Lower lobe of right lung (tissue), 2 donors: ENCODE results near the gene KCNIP3. TPM values are rescaled to one million over a fixed set of nuclear protein-coding genes. Genes with fewer than 3 reads are reported as not detected.

Experiments used
- ATAC-seq, 2 donors: fragments of 200-7000 bp; cut with Tn5 transposase; one replicate each; pipeline ENCODE4 v1.9.1; 2020 to 2022; ENCODE audit warnings: mild to moderate bottlenecking in 2 of 2, moderate library complexity in 2 of 2
- DNase-seq: peaks from one replicate; pipeline ENCODE4 v3.0.0-alpha.2; 2020
- H3K27ac ChIP-seq: fragments of 200-600 bp; one replicate; pipeline ENCODE4 v1.8.0; 2022
- H3K27me3 ChIP-seq: fragments of 200-600 bp; one replicate; pipeline ENCODE4 v1.8.0; 2022; ENCODE audit warnings: low read depth
- H3K36me3 ChIP-seq: fragments of 200-600 bp; one replicate; pipeline ENCODE4 v1.8.0; 2022; ENCODE audit warnings: mild to moderate bottlenecking
- H3K4me1 ChIP-seq: fragments of 200-600 bp; one replicate; pipeline ENCODE4 v1.8.0; 2022
- H3K4me3 ChIP-seq: fragments of 200-600 bp; one replicate; pipeline ENCODE4 v1.8.0; 2022; ENCODE audit warnings: mild to moderate bottlenecking
- H3K9me3 ChIP-seq: fragments of 200-600 bp; one replicate; pipeline ENCODE4 v1.8.0; 2022
- intact Hi-C: fragments of 100-400 bp; cut with DNase I; formaldehyde crosslinking; loops from one replicate; pipeline ENCODE4 v1.11.0; 2022
- total RNA-seq: library from RNA; stranded (reverse); fragmentation: NEBNext Ultra II Directional; extraction: Animal tissue kit (Norgen Biotek cat#: 25700); gene quantifications from one replicate; pipeline ENCODE4 v1.2.1, GENCODE V29; 2021
- TF ChIP-seq, protein P1 (sequence below): fragments of 200-600 bp; IDR thresholded peaks from one replicate; pipeline ENCODE4 v1.8.0; 2022; ENCODE audit warnings: antibody characterized with exemption, mild to moderate bottlenecking
- donor health status: DM: no; HTN: yes; CAD: no; lungs with severe emphysema.

Gene KCNIP3
- total RNA-seq, 1 donor from 2014 or later: 2.6 TPM

DNA sequence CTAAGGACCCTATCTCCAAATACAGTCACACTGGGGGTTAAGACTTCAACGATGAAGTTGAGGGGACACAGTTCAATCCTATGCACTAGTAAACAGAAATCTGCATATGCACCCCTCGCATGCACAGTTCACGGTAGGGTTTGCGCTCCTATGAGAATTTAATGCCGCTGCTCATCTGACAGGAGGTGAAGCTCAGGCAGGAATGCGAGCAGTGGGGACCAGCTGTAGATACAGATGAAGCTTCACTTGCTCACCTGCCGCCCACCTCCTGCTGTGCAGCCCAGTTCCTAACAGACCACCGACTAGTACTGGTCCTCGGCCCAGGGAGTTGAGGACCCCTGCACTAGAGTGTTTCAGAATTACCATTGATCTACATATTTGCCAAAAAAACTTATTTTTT, 65.3 kb downstream of the KCNIP3 start:
- H3K27me3 ChIP-seq: no peaks in the 10 kb centered on the region
- peak; percentile 6 for DNase-seq
- H3K4me1 ChIP-seq: no peaks in the 10 kb centered on the region
- H3K36me3 ChIP-seq: no peaks in the 10 kb centered on the region
- no peak overlapping the region for H3K4me3 ChIP-seq
- TF ChIP-seq, protein P1, sequence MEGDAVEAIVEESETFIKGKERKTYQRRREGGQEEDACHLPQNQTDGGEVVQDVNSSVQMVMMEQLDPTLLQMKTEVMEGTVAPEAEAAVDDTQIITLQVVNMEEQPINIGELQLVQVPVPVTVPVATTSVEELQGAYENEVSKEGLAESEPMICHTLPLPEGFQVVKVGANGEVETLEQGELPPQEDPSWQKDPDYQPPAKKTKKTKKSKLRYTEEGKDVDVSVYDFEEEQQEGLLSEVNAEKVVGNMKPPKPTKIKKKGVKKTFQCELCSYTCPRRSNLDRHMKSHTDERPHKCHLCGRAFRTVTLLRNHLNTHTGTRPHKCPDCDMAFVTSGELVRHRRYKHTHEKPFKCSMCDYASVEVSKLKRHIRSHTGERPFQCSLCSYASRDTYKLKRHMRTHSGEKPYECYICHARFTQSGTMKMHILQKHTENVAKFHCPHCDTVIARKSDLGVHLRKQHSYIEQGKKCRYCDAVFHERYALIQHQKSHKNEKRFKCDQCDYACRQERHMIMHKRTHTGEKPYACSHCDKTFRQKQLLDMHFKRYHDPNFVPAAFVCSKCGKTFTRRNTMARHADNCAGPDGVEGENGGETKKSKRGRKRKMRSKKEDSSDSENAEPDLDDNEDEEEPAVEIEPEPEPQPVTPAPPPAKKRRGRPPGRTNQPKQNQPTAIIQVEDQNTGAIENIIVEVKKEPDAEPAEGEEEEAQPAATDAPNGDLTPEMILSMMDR: no peak
- intact Hi-C loops: no loop called here
- no peaks in the 10 kb centered on the region for H3K9me3 ChIP-seq
- no peak for ATAC-seq
- no peak overlapping the region for H3K27ac ChIP-seq

DNA sequence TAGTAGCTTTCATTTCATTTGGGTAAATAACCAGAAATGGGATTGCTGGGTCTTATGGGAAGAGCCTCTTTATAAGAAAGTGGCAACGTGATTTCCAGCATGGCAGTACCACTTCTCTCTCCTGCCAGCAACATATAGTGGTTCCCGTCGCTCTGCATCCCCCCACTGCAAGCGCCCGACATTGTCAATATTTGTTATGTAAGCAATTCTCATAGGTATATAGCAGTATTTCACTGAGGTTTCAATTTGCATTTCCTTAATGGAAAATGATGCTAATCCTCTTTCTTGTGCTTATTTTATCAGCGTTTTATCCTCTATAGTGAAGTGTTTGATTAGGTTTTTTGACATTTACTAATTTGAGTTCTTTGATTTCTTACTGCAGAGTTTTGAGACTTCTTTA, 69.4 kb downstream of the KCNIP3 start:
- no peak overlapping the region for H3K4me3 ChIP-seq
- intact Hi-C loops: no loop called here
- no peaks in the 10 kb centered on the region for H3K9me3 ChIP-seq
- DNase-seq: peak; percentile 6
- no peaks in the 10 kb centered on the region for H3K4me1 ChIP-seq
- no peak for ATAC-seq
- TF ChIP-seq, protein P1: no peak
- no peaks in the 10 kb centered on the region for H3K27me3 ChIP-seq
- no peak overlapping the region for H3K27ac ChIP-seq
- H3K36me3 ChIP-seq: no peaks in the 10 kb centered on the region

DNA sequence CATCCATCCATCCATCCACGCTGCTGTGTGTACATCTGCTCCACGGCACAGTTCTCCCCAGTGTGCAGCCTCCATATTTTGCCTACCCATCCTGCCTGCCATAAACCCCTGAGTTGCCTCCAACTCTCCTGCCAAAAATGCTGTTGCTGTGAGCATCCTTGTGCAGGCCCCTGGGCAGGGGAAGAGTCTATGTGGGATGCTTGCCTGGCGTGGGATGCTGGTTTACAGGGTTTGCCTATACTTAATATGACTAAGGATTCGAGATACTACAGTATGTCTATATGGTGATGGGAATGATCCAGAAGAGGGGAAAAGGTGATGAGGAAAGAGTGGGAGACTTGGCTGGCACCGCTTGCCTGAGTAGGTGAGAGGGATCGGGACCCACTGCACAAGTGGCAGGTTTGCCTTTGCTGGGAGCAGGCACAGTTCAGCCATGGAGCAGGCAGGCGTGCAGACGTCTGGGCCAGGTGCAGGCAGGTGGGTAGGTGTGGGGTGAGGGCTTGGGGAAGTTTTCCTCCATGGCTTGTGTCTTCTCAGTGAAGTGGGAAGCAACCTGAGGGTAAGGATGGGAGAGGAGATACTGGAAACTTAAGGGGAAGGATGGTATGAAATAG, 75.2 kb downstream of the KCNIP3 start:
- DNase-seq (peak; percentile 10), ATAC-seq (no peak)

DNA sequence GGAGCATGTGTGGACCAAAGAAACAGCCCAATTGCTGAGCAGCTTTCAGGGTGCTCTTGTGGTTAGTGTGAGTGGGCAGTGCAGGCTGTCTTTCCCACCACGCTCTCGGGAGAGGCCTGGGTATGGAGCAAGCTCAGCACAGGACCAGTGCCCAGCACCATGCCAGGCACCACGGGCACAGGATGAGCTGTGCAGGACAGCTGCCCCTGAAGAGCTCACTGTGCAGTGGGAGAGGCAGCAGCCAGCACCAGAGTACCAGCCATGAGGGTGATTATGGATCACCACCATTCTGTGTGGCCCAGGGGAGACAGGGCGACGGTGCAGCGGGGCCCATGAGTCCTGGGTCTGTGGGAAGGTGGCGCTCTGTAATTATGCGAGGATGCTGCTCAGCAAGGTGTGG, 75.7 kb downstream of the KCNIP3 start:
- no peak overlapping the region for H3K4me3 ChIP-seq
- no peak overlapping the region for H3K27ac ChIP-seq
- DNase-seq (peak; percentile 12), ATAC-seq (no peak)
- H3K27me3 ChIP-seq: no peaks in the 10 kb centered on the region
- TF ChIP-seq, protein P1: no peak
- no peaks in the 10 kb centered on the region for H3K9me3 ChIP-seq
- H3K36me3 ChIP-seq: no peaks in the 10 kb centered on the region
- H3K4me1 ChIP-seq: no peaks in the 10 kb centered on the region
- intact Hi-C loops: no loop called here

More for the DNA sequence above, 75.2 kb downstream of the KCNIP3 start:
- Histone ChIP-seq H3K27me3 (no peaks in the 10 kb centered on the region), H3K27ac (no peak overlapping the region), H3K36me3 (no peaks in the 10 kb centered on the region), H3K4me1 (no peaks in the 10 kb centered on the region), H3K4me3 (no peak overlapping the region), H3K9me3 (no peaks in the 10 kb centered on the region)
- intact Hi-C loops: no loop called here
- TF ChIP-seq, protein P1: no peak

DNA sequence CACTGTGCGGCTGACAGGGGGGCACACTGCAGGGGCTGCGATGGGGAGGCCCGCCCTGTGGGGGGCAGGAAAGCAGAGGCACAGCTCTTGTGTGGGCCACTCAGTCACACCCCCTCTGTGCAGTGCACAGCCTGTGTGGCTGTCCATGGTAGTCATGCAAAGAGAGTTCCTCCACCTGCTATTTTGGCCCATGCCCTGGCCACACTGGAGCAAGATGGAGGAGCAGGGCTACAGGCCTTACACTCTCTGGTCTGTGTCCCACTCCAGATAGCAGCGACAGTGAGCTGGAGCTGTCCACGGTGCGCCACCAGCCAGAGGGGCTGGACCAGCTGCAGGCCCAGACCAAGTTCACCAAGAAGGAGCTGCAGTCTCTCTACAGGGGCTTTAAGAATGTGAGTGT, 76.9 kb downstream of the KCNIP3 start:
- intact Hi-C loops: no loop called here
- no peaks in the 10 kb centered on the region for H3K4me1 ChIP-seq
- TF ChIP-seq, protein P1: no peak
- no peaks in the 10 kb centered on the region for H3K9me3 ChIP-seq
- H3K36me3 ChIP-seq: no peaks in the 10 kb centered on the region
- H3K27me3 ChIP-seq: no peaks in the 10 kb centered on the region
- DNase-seq (peak; percentile 18), ATAC-seq (peak in 1 of 2 donors; percentile 14)
- no peak overlapping the region for H3K4me3 ChIP-seq
- H3K27ac ChIP-seq: no peak overlapping the region
